HEK293 (cell line): ENCODE data around the gene CALHM4.

ENCODE experiments used
- CTCF ChIA-PET: fragments of 350-600 bp; formaldehyde crosslinking; extraction: SDS; loops from one replicate; lab custom pipeline; 2021; ENCODE audit warnings: antibody characterized with exemption; lab: Yijun Ruan, JAX
- POLR2A ChIA-PET: fragments of 300-600 bp; formaldehyde crosslinking; extraction: SDS; loops from one replicate; lab custom pipeline; 2020; ENCODE audit warnings: antibody characterized with exemption, inconsistent platforms; lab: Yijun Ruan, JAX
- H3K27ac ChIP-seq: fragments of 200-500 bp; sonication (Bioruptor generic); 2 replicates; pipeline ENCODE4 v1.5.1; 2014; ENCODE audit warnings: low read depth, low read length, control low read depth, inconsistent platforms; ENCODE audit errors: extremely low read depth
- H3K36me3 ChIP-seq, 2 experiments: fragments of 200-500 bp in 1 of 2; sonication (Bioruptor generic) in 1 of 2; 1 replicate in 1 of 2; 2 replicates in 1 of 2; pipeline ENCODE4 v1.5.1; 2014 to 2017; ENCODE audit warnings: inconsistent platforms in 2 of 2, low read length in 2 of 2; ENCODE audit not compliant: control insufficient read depth in 2 of 2, insufficient read depth in 1 of 2
- H3K4me1 ChIP-seq: fragments of 200-500 bp; sonication (Bioruptor generic); 2 replicates; pipeline ENCODE4 v1.5.1; 2014; ENCODE audit warnings: mild to moderate bottlenecking, low read length, inconsistent platforms; ENCODE audit not compliant: control insufficient read depth, insufficient read depth
- H3K4me3 ChIP-seq: 2 replicates; pipeline ENCODE4 v1.5.1; 2011; ENCODE audit warnings: low read depth, mild to moderate bottlenecking, control low read depth, low read length, moderate library complexity
- H3K9me3 ChIP-seq: fragments of 200-500 bp; sonication (Bioruptor generic); 2 replicates; pipeline ENCODE4 v1.5.1; 2014; ENCODE audit warnings: low read depth, low read length, inconsistent platforms; ENCODE audit not compliant: control insufficient read depth, insufficient read depth
- GLIS1 ChIP-seq: fragments of 450-650 bp; formaldehyde crosslinking; IDR thresholded peaks from 2 replicates; pipeline ENCODE4 v1.5.1; 2016; ENCODE audit warnings: missing biosample characterization, missing genetic modification characterization
- HOXD13 ChIP-seq: sonication (generic); formaldehyde crosslinking; IDR thresholded peaks from 2 replicates; pipeline ENCODE4 v1.8.0; 2022; ENCODE audit warnings: missing genetic modification reagents, borderline replicate concordance
- KLF16 ChIP-seq: fragments of 450-650 bp; formaldehyde crosslinking; IDR thresholded peaks from 2 replicates; pipeline ENCODE4 v1.5.1; 2017; ENCODE audit warnings: missing biosample characterization, missing genetic modification characterization
- KLF7 ChIP-seq: fragments of 450-650 bp; formaldehyde crosslinking; IDR thresholded peaks from 2 replicates; pipeline ENCODE4 v1.5.1; 2016; ENCODE audit warnings: missing biosample characterization, missing genetic modification characterization, borderline replicate concordance
- OVOL3 ChIP-seq: fragments of 450-650 bp; formaldehyde crosslinking; IDR thresholded peaks from 2 replicates; pipeline ENCODE4 v1.5.1; 2016; ENCODE audit warnings: missing biosample characterization, missing genetic modification characterization
- PATZ1 ChIP-seq: fragments of 450-650 bp; formaldehyde crosslinking; IDR thresholded peaks from 2 replicates; pipeline ENCODE4 v1.5.1; 2016; ENCODE audit warnings: missing biosample characterization, missing genetic modification characterization
- SETDB1 ChIP-seq: IDR thresholded peaks from one replicate; pipeline ENCODE4 v1.6.1; 2017; ENCODE audit warnings: mild to moderate bottlenecking, low read length, moderate library complexity, mixed read lengths; ENCODE audit not compliant: insufficient read length
- SP7 ChIP-seq: fragments of 450-650 bp; formaldehyde crosslinking; IDR thresholded peaks from 2 replicates; pipeline ENCODE4 v1.5.1; 2016; ENCODE audit warnings: missing biosample characterization, missing genetic modification characterization
- TSHZ1 ChIP-seq: fragments of 450-650 bp; formaldehyde crosslinking; IDR thresholded peaks from 2 replicates; pipeline ENCODE4 v1.5.1; 2016; ENCODE audit warnings: missing biosample characterization, missing genetic modification characterization, borderline replicate concordance
- ZBTB44 ChIP-seq: fragments of 450-650 bp; IDR thresholded peaks from 2 replicates; pipeline ENCODE4 v1.5.1; 2018; ENCODE audit warnings: missing biosample characterization, mild to moderate bottlenecking, missing genetic modification characterization
- ZBTB8A ChIP-seq: fragments of 450-650 bp; formaldehyde crosslinking; IDR thresholded peaks from 2 replicates; pipeline ENCODE4 v1.5.1; 2016; ENCODE audit warnings: missing biosample characterization, missing genetic modification characterization
- ZFHX2 ChIP-seq: fragments of 450-650 bp; formaldehyde crosslinking; conservative IDR thresholded peaks from 2 replicates; pipeline ENCODE4 v1.5.1; 2016; ENCODE audit warnings: missing biosample characterization, missing genetic modification characterization
- ZFP69B ChIP-seq: fragments of 450-650 bp; formaldehyde crosslinking; IDR thresholded peaks from 2 replicates; pipeline ENCODE4 v1.5.1; 2016; ENCODE audit warnings: missing biosample characterization, missing genetic modification characterization
- ZNF138 ChIP-seq: fragments of 450-650 bp; formaldehyde crosslinking; IDR thresholded peaks from 2 replicates; pipeline ENCODE4 v1.5.1; 2016; ENCODE audit warnings: missing biosample characterization, missing genetic modification characterization, borderline replicate concordance
- ZNF146 ChIP-seq: fragments of 450-650 bp; formaldehyde crosslinking; IDR thresholded peaks from 2 replicates; pipeline ENCODE4 v1.5.1; 2016; ENCODE audit warnings: missing biosample characterization, missing genetic modification characterization
- ZNF18 ChIP-seq: fragments of 450-650 bp; formaldehyde crosslinking; IDR thresholded peaks from 2 replicates; pipeline ENCODE4 v1.5.1; 2016; ENCODE audit warnings: missing biosample characterization, missing genetic modification characterization
- ZNF335 ChIP-seq: fragments of 450-650 bp; formaldehyde crosslinking; conservative IDR thresholded peaks from 2 replicates; pipeline ENCODE4 v1.5.1; 2016; ENCODE audit warnings: missing biosample characterization, missing genetic modification characterization
- ZNF366 ChIP-seq: fragments of 450-650 bp; formaldehyde crosslinking; conservative IDR thresholded peaks from 2 replicates; pipeline ENCODE4 v1.5.1; 2016; ENCODE audit warnings: missing biosample characterization, missing genetic modification characterization
- ZNF571 ChIP-seq: fragments of 450-650 bp; formaldehyde crosslinking; IDR thresholded peaks from 2 replicates; pipeline ENCODE4 v1.5.0; 2017; ENCODE audit warnings: missing biosample characterization, missing genetic modification characterization
- ZNF580 ChIP-seq: fragments of 450-650 bp; formaldehyde crosslinking; IDR thresholded peaks from 2 replicates; pipeline ENCODE4 v1.5.1; 2016; ENCODE audit warnings: missing biosample characterization, missing genetic modification characterization
- ZNF624 ChIP-seq: fragments of 450-650 bp; formaldehyde crosslinking; IDR thresholded peaks from 2 replicates; pipeline ENCODE4 v1.5.1; 2017; ENCODE audit warnings: missing biosample characterization, missing genetic modification characterization
- ZNF654 ChIP-seq: fragments of 450-650 bp; formaldehyde crosslinking; IDR thresholded peaks from 2 replicates; pipeline ENCODE4 v1.5.1; 2016; ENCODE audit warnings: low read depth, missing biosample characterization, missing genetic modification characterization
- ZNF660 ChIP-seq: fragments of 450-650 bp; IDR thresholded peaks from 2 replicates; pipeline ENCODE4 v1.5.1; 2018; ENCODE audit warnings: missing biosample characterization, mild to moderate bottlenecking, missing genetic modification characterization
- ZNF747 ChIP-seq: fragments of 450-650 bp; formaldehyde crosslinking; IDR thresholded peaks from 2 replicates; pipeline ENCODE4 v1.5.1; 2016; ENCODE audit warnings: missing biosample characterization, missing genetic modification characterization
- ZNF776 ChIP-seq: fragments of 450-650 bp; formaldehyde crosslinking; IDR thresholded peaks from 2 replicates; pipeline ENCODE4 v1.5.0; 2017; ENCODE audit warnings: missing biosample characterization, missing genetic modification characterization, borderline replicate concordance
- ZNF791 ChIP-seq: fragments of 450-650 bp; formaldehyde crosslinking; IDR thresholded peaks from 2 replicates; pipeline ENCODE4 v1.5.1; 2016; ENCODE audit warnings: missing biosample characterization, missing genetic modification characterization
- ZNF837 ChIP-seq: fragments of 450-650 bp; formaldehyde crosslinking; IDR thresholded peaks from 2 replicates; pipeline ENCODE4 v1.5.1; 2016; ENCODE audit warnings: missing biosample characterization, missing genetic modification characterization

The CALHM4 gene

GRCh38 chr6:116562019-116562403, 8.5 kb downstream of the CALHM4 start:
- ChIA-PET POLR2A (interaction anchor here (0.9 kb wide), 1 partner anchor 9 kb away, joined by 4 read pairs; no protein-coding TSS in a partner anchor), CTCF (interaction anchor here (0.6 to 7.0 kb wide), 16 partner anchors 8 to 345 kb away, joined by 3 to 159 read pairs (median 8); partner anchors contain the start of genes CALHM4 and RWDD1)
- no peak for TF ChIP-seq TSHZ1 (tag by site-specific recombination)
- TF ChIP-seq ZNF580 = no peak
- TF ChIP-seq HOXD13 (CRISPR knock-in tag) = no peak
- no peak for TF ChIP-seq SP7 (tag by site-specific recombination)
- TF ChIP-seq OVOL3 (tag by site-specific recombination) = no peak
- TF ChIP-seq ZFHX2 = no peak
- no peak for TF ChIP-seq ZBTB44
- no peak for TF ChIP-seq ZNF571 (tag by site-specific recombination)
- TF ChIP-seq PATZ1 (tag by site-specific recombination) = no peak

GRCh38 chr6:116562614-116563013, 9.1 kb downstream of the CALHM4 start:
- TF ChIP-seq GLIS1 (tag by site-specific recombination) (no peak), ZNF366 (tag by site-specific recombination) (no peak), ZNF146 (no peak), ZFP69B (tag by site-specific recombination) (no peak), ZNF776 (tag by site-specific recombination) (no peak), ZNF791 (no peak), ZNF747 (tag by site-specific recombination) (no peak), KLF16 (no peak), ZBTB8A (tag by site-specific recombination) (no peak), ZNF138 (no peak), ZNF654 (tag by site-specific recombination) (no peak), ZNF18 (tag by site-specific recombination) (no peak), ZNF624 (tag by site-specific recombination) (no peak), SETDB1 (no peak), ZNF660 (no peak), KLF7 (tag by site-specific recombination) (no peak), ZNF335 (tag by site-specific recombination) (no peak), ZNF837 (tag by site-specific recombination) (no peak)
- Histone ChIP-seq H3K4me1 (peaks cover 4% of the 10 kb centered on the region; the same call in 1 of the 2 replicates), H3K36me3 (no peaks in the 10 kb centered on the region), H3K9me3 (no peaks in the 10 kb centered on the region), H3K27ac (no peak overlapping the region), H3K4me3 (no peak overlapping the region)
- POLR2A ChIA-PET = interaction anchor here (0.9 kb wide), 1 partner anchor 8 kb away, joined by 4 read pairs; no protein-coding TSS in a partner anchor
- CTCF ChIA-PET = interaction anchor here (0.6 to 7.0 kb wide), 23 partner anchors 8 to 404 kb away, joined by 3 to 159 read pairs (median 5); partner anchors contain the start of genes CALHM4, CALHM5 and RWDD1

More at GRCh38 chr6:116562019-116562403, 8.5 kb downstream of the CALHM4 start:
- Histone ChIP-seq H3K9me3 (no peaks in the 10 kb centered on the region), H3K4me3 (no peak overlapping the region), H3K36me3 (no peaks in the 10 kb centered on the region), H3K4me1 (peaks cover 4% of the 10 kb centered on the region; the same call in 1 of the 2 replicates), H3K27ac (no peak overlapping the region)
